K562 (cell line): ENCODE results near the gene NR0B1. TPM values are rescaled to one million over a fixed set of nuclear protein-coding genes. Genes with fewer than 3 reads are reported as not detected.

Experiments
- ATAC-seq: fragments of 200-7000 bp; cut with Tn5 transposase; 3 replicates; pipeline ENCODE4 v1.9.1; 2020; ENCODE audit warnings: moderate library complexity
- BruUV-seq: library from RNA; stranded (reverse); fragments of 400-500 nt; replicated peaks from 2 replicates; lab custom pipeline; 2021; lab: Mats Ljungman, UMichigan
- CTCF ChIA-PET: fragments of 300-600 bp; formaldehyde crosslinking; extraction: SDS; loops from one replicate; lab custom pipeline; 2021; ENCODE audit warnings: low intra/inter-chr PET ratio; lab: Yijun Ruan, JAX
- POLR2A ChIA-PET: fragments of 300-600, 350-650 bp; sonication (Branson Sonifier 250); formaldehyde crosslinking; extraction: SDS; loops from one replicate; lab custom pipeline; 2021; ENCODE audit warnings: antibody characterized with exemption, inconsistent platforms; lab: Yijun Ruan, JAX
- DNase-seq, 4 experiments: peaks; one replicate each; pipeline versions ENCODE4 v3.0.0 to v3.0.0-alpha.2; 2011 to 2018; ENCODE audit warnings: low spot score in 3 of 4, mixed read lengths in 3 of 4; ENCODE audit errors: extremely low read depth in 1 of 4
- FAIRE-seq: peaks from 2 replicates; lab custom pipeline; 2011; peaks lifted over from hg19 to GRCh38; lab: Jason Lieb, UNC
- H2AFZ ChIP-seq: 2 replicates; pipeline ENCODE4 v1.6.0; 2011; ENCODE audit warnings: low read depth, low read length, control low read depth, inconsistent platforms
- H3K27ac ChIP-seq: fragments of 200-600 bp; 3 replicates; pipeline ENCODE4 v1.8.0; 2011; ENCODE audit warnings: low read depth, mild to moderate bottlenecking, control low read depth, inconsistent platforms, low read length, moderate library complexity, mixed read lengths; ENCODE audit errors: extremely low read depth
- H3K27me3 ChIP-seq, 2 experiments: fragments of 300-600 bp in 1 of 2; 2 replicates in 1 of 2; 3 replicates in 1 of 2; pipeline versions ENCODE4 v1.6.0 to v1.8.0; 2011; ENCODE audit warnings: inconsistent platforms in 2 of 2, low read length in 2 of 2, mild to moderate bottlenecking in 1 of 2, mixed read lengths in 1 of 2, moderate library complexity in 1 of 2; ENCODE audit not compliant: control insufficient read depth in 2 of 2, insufficient read depth in 2 of 2
- H3K36me3 ChIP-seq: fragments of 300-600 bp; 3 replicates; pipeline ENCODE4 v1.8.0; 2011; ENCODE audit warnings: mild to moderate bottlenecking, low read length, inconsistent platforms; ENCODE audit not compliant: control insufficient read depth, insufficient read depth
- H3K4me1 ChIP-seq, 2 experiments: fragments of 200-600 bp in 1 of 2; replicated peaks in 1 of 2; 2 replicates in 1 of 2; 3 replicates in 1 of 2; pipeline versions ENCODE4 v1.5.1 to v1.8.0; 2011; ENCODE audit warnings: inconsistent platforms in 2 of 2, low read length in 2 of 2, mild to moderate bottlenecking in 1 of 2, mixed read lengths in 1 of 2, moderate library complexity in 1 of 2; ENCODE audit not compliant: control insufficient read depth in 2 of 2, insufficient read depth in 2 of 2
- H3K4me2 ChIP-seq: 2 replicates; pipeline ENCODE4 v1.6.1; 2011; ENCODE audit warnings: low read length, control low read depth, inconsistent platforms, mixed read lengths; ENCODE audit not compliant: insufficient read depth
- H3K4me3 ChIP-seq: fragments of 200-600 bp; sonication (generic), shearing (Covaris generic); 2 replicates; pipeline ENCODE4 v1.5.1; 2016; ENCODE audit warnings: control low read depth, inconsistent platforms
- H3K79me2 ChIP-seq: fragments of 200-600 bp; 3 replicates; pipeline ENCODE4 v1.8.0; 2011; ENCODE audit warnings: low read length, inconsistent platforms; ENCODE audit not compliant: control insufficient read depth, insufficient read depth
- H3K9ac ChIP-seq, 2 experiments: 2 replicates each; pipeline versions ENCODE4 v1.6.0 to v1.6.1; 2011; ENCODE audit warnings: low read depth in 2 of 2, low read length in 2 of 2, control low read depth in 1 of 2, inconsistent platforms in 1 of 2, mild to moderate bottlenecking in 1 of 2, mixed read lengths in 1 of 2; ENCODE audit not compliant: insufficient read depth in 1 of 2
- H3K9me1 ChIP-seq: one replicate; pipeline ENCODE4 v1.6.0; 2011; ENCODE audit warnings: inconsistent platforms, mild to moderate bottlenecking, low read length, moderate library complexity; ENCODE audit not compliant: control insufficient read depth, insufficient read depth
- H3K9me3 ChIP-seq: replicated peaks from 2 replicates; pipeline ENCODE4 v1.5.1; 2011; ENCODE audit warnings: low read depth, low read length, inconsistent platforms; ENCODE audit not compliant: control insufficient read depth, insufficient read depth
- H4K20me1 ChIP-seq: replicated peaks from 2 replicates; pipeline ENCODE4 v1.6.1; 2011; ENCODE audit warnings: low read length, inconsistent platforms, mixed read lengths; ENCODE audit not compliant: control insufficient read depth, insufficient read depth
- DLX4 ChIP-seq: fragments of 250-450 bp; sonication (Bioruptor Pico); IDR thresholded peaks from 2 replicates; pipeline ENCODE4 v1.6.1; 2021; ENCODE audit warnings: mild to moderate bottlenecking
- FOXP1 ChIP-seq: sonication (generic); formaldehyde crosslinking; IDR thresholded peaks from 2 replicates; pipeline ENCODE4 v1.8.0; 2022; ENCODE audit warnings: mild to moderate bottlenecking, missing genetic modification reagents
- GTF2F1 ChIP-seq: IDR thresholded peaks from 2 replicates; pipeline ENCODE4 v1.6.1; 2011; ENCODE audit warnings: low read depth, low read length, improper control_type of control experiment
- XRCC4 ChIP-seq: IDR thresholded peaks from one replicate; pipeline ENCODE4 v1.6.1; 2011; ENCODE audit not compliant: insufficient read depth, insufficient read length; ENCODE audit errors: extremely low read depth
- ZNF124 ChIP-seq: sonication (generic); formaldehyde crosslinking; IDR thresholded peaks from 2 replicates; pipeline ENCODE4 v1.8.1; 2022; ENCODE audit warnings: missing genetic modification reagents
- ZNF277 ChIP-seq: fragments of 250-450 bp; sonication (Bioruptor Pico); IDR thresholded peaks from 2 replicates; pipeline ENCODE4 v1.8.0; 2022; ENCODE audit warnings: inconsistent platforms, mild to moderate bottlenecking, moderate library complexity, borderline replicate concordance
- ZNF324 ChIP-seq: fragments of 250-450 bp; sonication (Bioruptor Pico); IDR thresholded peaks from 2 replicates; pipeline ENCODE4 v1.4.0; 2020; ENCODE audit warnings: mild to moderate bottlenecking
- ZNF354B ChIP-seq: fragments of 250-450 bp; sonication (Bioruptor Pico); IDR thresholded peaks from 2 replicates; pipeline ENCODE4 v1.4.0; 2020
- ZNF41 ChIP-seq: fragments of 250-450 bp; sonication (Bioruptor Pico); conservative IDR thresholded peaks from 2 replicates; pipeline ENCODE4 v1.4.0; 2020; ENCODE audit warnings: mild to moderate bottlenecking
- in situ Hi-C: fragments of 300-500 bp; cut with MboI; formaldehyde crosslinking; loops from 4 replicates; pipeline ENCODE4 v1.15.0; 2018; ENCODE audit warnings: inconsistent platforms, mixed read lengths
- intact Hi-C: fragments of 100-400 bp; cut with micrococcal nuclease; formaldehyde crosslinking; loops from 2 replicates; pipeline ENCODE4 v1.14.2; 2022
- polyA plus RNA-seq, 8 experiments: library from polyadenylated mRNA; depleted of rRNA in 4 of 8; stranded (reverse) in 5 of 8; unstranded in 3 of 8; fragments of >200 nt; fragmentation: Nextera tagmentation in 2 of 8; fragmentation: Illumina TruSeq in 1 of 8; extraction: Ambion mirVana in 2 of 8; extraction: Trizol in 1 of 8; gene quantifications; 2 replicates each; pipeline versions ENCODE4 v1.2.1 to v1.2.3, GENCODE V29; 2011 to 2014; ENCODE audit warnings: inconsistent platforms in 1 of 8, missing spikeins in 1 of 8
- total RNA-seq, 7 experiments: library from RNA; depleted of rRNA in 6 of 7; stranded (reverse); fragments of >200 nt in 6 of 7; fragmentation: Illumina TruSeq in 2 of 7; extraction: Trizol in 2 of 7; gene quantifications; 2 replicates each; pipeline versions ENCODE4 v1.2.1 to v1.2.3, GENCODE V29; 2011 to 2021; ENCODE audit warnings: low replicate concordance in 1 of 7
- TF ChIP-seq, protein P1 (sequence below): IDR thresholded peaks from 2 replicates; pipeline ENCODE4 v1.6.1; 2014; ENCODE audit warnings: antibody characterized with exemption
- TF ChIP-seq, protein P2 (sequence below): fragments of 250-450 bp; sonication (Bioruptor Pico); IDR thresholded peaks from 2 replicates; pipeline ENCODE4 v1.5.0; 2020; ENCODE audit warnings: mild to moderate bottlenecking
- TF ChIP-seq, protein P3 (sequence below): conservative IDR thresholded peaks from 2 replicates; pipeline ENCODE4 v1.6.1; 2011; ENCODE audit warnings: low read depth, mild to moderate bottlenecking, low read length; ENCODE audit not compliant: control insufficient read depth
- TF ChIP-seq, protein P4 (sequence below): fragments of 200-400 bp; formaldehyde crosslinking; IDR thresholded peaks from 2 replicates; pipeline ENCODE4 v1.6.1; 2017; ENCODE audit warnings: mild to moderate bottlenecking, low read depth, low read length, moderate library complexity

NR0B1 gene
- total and polyA plus RNA-seq, 9 of the 15 experiments (the other 6 are each of a cell fraction or from before 2014, with no cell fraction given), result not detected

GRCh38 chrX:30301963-30302362 is 7.2 kb downstream of the NR0B1 start (continued):
- TF ChIP-seq, protein P1, sequence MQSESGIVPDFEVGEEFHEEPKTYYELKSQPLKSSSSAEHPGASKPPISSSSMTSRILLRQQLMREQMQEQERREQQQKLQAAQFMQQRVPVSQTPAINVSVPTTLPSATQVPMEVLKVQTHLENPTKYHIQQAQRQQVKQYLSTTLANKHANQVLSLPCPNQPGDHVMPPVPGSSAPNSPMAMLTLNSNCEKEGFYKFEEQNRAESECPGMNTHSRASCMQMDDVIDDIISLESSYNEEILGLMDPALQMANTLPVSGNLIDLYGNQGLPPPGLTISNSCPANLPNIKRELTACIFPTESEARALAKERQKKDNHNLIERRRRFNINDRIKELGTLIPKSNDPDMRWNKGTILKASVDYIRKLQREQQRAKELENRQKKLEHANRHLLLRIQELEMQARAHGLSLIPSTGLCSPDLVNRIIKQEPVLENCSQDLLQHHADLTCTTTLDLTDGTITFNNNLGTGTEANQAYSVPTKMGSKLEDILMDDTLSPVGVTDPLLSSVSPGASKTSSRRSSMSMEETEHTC, result no peak
- TF ChIP-seq, protein P2, sequence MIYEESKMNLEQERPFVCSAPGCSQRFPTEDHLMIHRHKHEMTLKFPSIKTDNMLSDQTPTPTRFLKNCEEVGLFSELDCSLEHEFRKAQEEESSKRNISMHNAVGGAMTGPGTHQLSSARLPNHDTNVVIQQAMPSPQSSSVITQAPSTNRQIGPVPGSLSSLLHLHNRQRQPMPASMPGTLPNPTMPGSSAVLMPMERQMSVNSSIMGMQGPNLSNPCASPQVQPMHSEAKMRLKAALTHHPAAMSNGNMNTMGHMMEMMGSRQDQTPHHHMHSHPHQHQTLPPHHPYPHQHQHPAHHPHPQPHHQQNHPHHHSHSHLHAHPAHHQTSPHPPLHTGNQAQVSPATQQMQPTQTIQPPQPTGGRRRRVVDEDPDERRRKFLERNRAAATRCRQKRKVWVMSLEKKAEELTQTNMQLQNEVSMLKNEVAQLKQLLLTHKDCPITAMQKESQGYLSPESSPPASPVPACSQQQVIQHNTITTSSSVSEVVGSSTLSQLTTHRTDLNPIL (CRISPR knock-in tag), result no peak
- TF ChIP-seq, all 486 proteins: peak for 0

- H3K4me2 ChIP-seq, result no peak overlapping the region
- H3K9ac ChIP-seq, result no peak overlapping the region
- H3K36me3 ChIP-seq, result no peaks in the 10 kb centered on the region
- no peaks in the 10 kb centered on the region for H3K79me2 ChIP-seq
- no peaks in the 10 kb centered on the region; a peak in 2 of 5 replicates for H3K27me3 ChIP-seq
- CTCF ChIA-PET, result no interaction called here
- H3K9me3 ChIP-seq, result no peaks in the 10 kb centered on the region
- H3K27ac ChIP-seq, result no peak overlapping the region
- in situ Hi-C loops, result no loop called here
- TF ChIP-seq, protein P3, sequence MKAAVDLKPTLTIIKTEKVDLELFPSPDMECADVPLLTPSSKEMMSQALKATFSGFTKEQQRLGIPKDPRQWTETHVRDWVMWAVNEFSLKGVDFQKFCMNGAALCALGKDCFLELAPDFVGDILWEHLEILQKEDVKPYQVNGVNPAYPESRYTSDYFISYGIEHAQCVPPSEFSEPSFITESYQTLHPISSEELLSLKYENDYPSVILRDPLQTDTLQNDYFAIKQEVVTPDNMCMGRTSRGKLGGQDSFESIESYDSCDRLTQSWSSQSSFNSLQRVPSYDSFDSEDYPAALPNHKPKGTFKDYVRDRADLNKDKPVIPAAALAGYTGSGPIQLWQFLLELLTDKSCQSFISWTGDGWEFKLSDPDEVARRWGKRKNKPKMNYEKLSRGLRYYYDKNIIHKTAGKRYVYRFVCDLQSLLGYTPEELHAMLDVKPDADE, result no peak
- TF ChIP-seq FOXP1, result no peak
- TF ChIP-seq ZNF354B (CRISPR knock-in tag), result no peak
- TF ChIP-seq ZNF324, result no peak
- TF ChIP-seq ZNF41 (CRISPR knock-in tag), result no peak
- no peak for TF ChIP-seq ZNF277
- no peak for TF ChIP-seq GTF2F1
- TF ChIP-seq DLX4 (CRISPR knock-in tag), result no peak
- no peak for TF ChIP-seq ZNF124 (CRISPR knock-in tag)
- no peak for TF ChIP-seq XRCC4
- TF ChIP-seq, protein P4, sequence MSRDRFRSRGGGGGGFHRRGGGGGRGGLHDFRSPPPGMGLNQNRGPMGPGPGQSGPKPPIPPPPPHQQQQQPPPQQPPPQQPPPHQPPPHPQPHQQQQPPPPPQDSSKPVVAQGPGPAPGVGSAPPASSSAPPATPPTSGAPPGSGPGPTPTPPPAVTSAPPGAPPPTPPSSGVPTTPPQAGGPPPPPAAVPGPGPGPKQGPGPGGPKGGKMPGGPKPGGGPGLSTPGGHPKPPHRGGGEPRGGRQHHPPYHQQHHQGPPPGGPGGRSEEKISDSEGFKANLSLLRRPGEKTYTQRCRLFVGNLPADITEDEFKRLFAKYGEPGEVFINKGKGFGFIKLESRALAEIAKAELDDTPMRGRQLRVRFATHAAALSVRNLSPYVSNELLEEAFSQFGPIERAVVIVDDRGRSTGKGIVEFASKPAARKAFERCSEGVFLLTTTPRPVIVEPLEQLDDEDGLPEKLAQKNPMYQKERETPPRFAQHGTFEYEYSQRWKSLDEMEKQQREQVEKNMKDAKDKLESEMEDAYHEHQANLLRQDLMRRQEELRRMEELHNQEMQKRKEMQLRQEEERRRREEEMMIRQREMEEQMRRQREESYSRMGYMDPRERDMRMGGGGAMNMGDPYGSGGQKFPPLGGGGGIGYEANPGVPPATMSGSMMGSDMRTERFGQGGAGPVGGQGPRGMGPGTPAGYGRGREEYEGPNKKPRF, result no peak
- no peak overlapping the region for H3K4me3 ChIP-seq
- FAIRE-seq, result no peak
- no TSS peak for BruUV-seq
- no peak overlapping the region for H2AFZ ChIP-seq
- no peak for ATAC-seq
- H3K9me1 ChIP-seq, result no peaks in the 10 kb centered on the region
- no peaks in the 10 kb centered on the region for H3K4me1 ChIP-seq
- no peaks in the 10 kb centered on the region for H4K20me1 ChIP-seq
- POLR2A ChIA-PET, result no interaction called here
- intact Hi-C loops, result no loop called here
- no peak for DNase-seq
These were observed 8.0 kb downstream of the NR0B1 start for GRCh38 chrX:30301208-30301607.
